Measurements from ENCODE around the gene HS2ST1.
"Not testable (repeated sequence)": the region's sequence is repeated elsewhere in the genome, so short reads cannot be mapped to it uniquely, and the experiment has no call there.

Gene HS2ST1

GRCh38 chr1:86971778-86972177, 57.3 kb downstream of the HS2ST1 start:
- no peak for DNase-seq (ENCODE audit: low read depth)

- no peak for DNase-seq (ENCODE audit: low read depth)
Measured at GRCh38 chr1:86972262-86972661, 57.8 kb downstream of the HS2ST1 start.

- DNase-seq (ENCODE audit: low read depth), result no peak
Measured at GRCh38 chr1:86975993-86976550, 61.6 kb downstream of the HS2ST1 start.

- no peak for DNase-seq (ENCODE audit: low read depth)
Measured at GRCh38 chr1:86976664-86977063, 62.2 kb downstream of the HS2ST1 start.

GRCh38 chr1:86981482-86982213, 67.2 kb downstream of the HS2ST1 start:
- no peak for DNase-seq (ENCODE audit: low read depth)

- not testable (repeated sequence) for DNase-seq (ENCODE audit: low read depth)
Measured at GRCh38 chr1:86983677-86984076, 69.2 kb downstream of the HS2ST1 start.

- no peak for DNase-seq (ENCODE audit: low read depth)
Measured at GRCh38 chr1:86987446-86987845, 73.0 kb downstream of the HS2ST1 start.

GRCh38 chr1:86988835-86989234, 74.4 kb downstream of the HS2ST1 start:
- no peak for DNase-seq (ENCODE audit: low read depth)

GRCh38 chr1:86989690-86990089, 75.3 kb downstream of the HS2ST1 start:
- DNase-seq (ENCODE audit: low read depth), result not testable (repeated sequence)

GRCh38 chr1:86990826-86991225, 76.4 kb downstream of the HS2ST1 start:
- no peak for DNase-seq (ENCODE audit: low read depth)

GRCh38 chr1:86991549-86992186, 77.2 kb downstream of the HS2ST1 start:
- DNase-seq (ENCODE audit: low read depth), result no peak

- no peak for DNase-seq (ENCODE audit: low read depth)
Measured at GRCh38 chr1:86992861-86993260, 78.4 kb downstream of the HS2ST1 start.

GRCh38 chr1:86993269-86993985, 79.0 kb downstream of the HS2ST1 start:
- DNase-seq (ENCODE audit: low read depth), result no peak

- DNase-seq (ENCODE audit: low read depth), result no peak
Measured at GRCh38 chr1:86994061-86994460, 79.6 kb downstream of the HS2ST1 start.

- no peak for DNase-seq (ENCODE audit: low read depth)
Measured at GRCh38 chr1:86997538-86997937, 83.1 kb downstream of the HS2ST1 start.

GRCh38 chr1:86998280-86998679, 83.8 kb downstream of the HS2ST1 start:
- no peak for DNase-seq (ENCODE audit: low read depth)

- no peak for DNase-seq (ENCODE audit: low read depth)
Measured at GRCh38 chr1:86998727-86999126, 84.3 kb downstream of the HS2ST1 start.

- no peak for DNase-seq (ENCODE audit: low read depth)
Measured at GRCh38 chr1:87000460-87000859, 86.0 kb downstream of the HS2ST1 start.

- DNase-seq (ENCODE audit: low read depth), result no peak
Measured at GRCh38 chr1:87004857-87005256, 90.4 kb downstream of the HS2ST1 start.

GRCh38 chr1:87007323-87007722, 92.9 kb downstream of the HS2ST1 start:
- DNase-seq (ENCODE audit: low read depth), result no peak

GRCh38 chr1:87013385-87013784, 99.0 kb downstream of the HS2ST1 start:
- not testable (repeated sequence) for DNase-seq (ENCODE audit: low read depth)

GRCh38 chr1:87017998-87018672, 103.7 kb downstream of the HS2ST1 start:
- DNase-seq (ENCODE audit: low read depth), result no peak
